GM10266 (cell line): ENCODE measurements around the gene LTBP2.

Source experiments
- DNase-seq: peaks from one replicate; pipeline ENCODE4 v3.0.0; 2012; ENCODE audit errors: extremely low spot score
- TF ChIP-seq, protein P1 (sequence below): IDR thresholded peaks from 2 replicates; pipeline ENCODE4 v1.5.1; 2012; ENCODE audit warnings: mild to moderate bottlenecking, low read depth; ENCODE audit not compliant: control insufficient read depth, insufficient read depth; ENCODE audit errors: missing control alignments

LTBP2 gene

GRCh38 chr14:74502236-74503019 is 109.6 kb downstream of the LTBP2 start:
- peak; percentile 45 for DNase-seq
- TF ChIP-seq, protein P1, sequence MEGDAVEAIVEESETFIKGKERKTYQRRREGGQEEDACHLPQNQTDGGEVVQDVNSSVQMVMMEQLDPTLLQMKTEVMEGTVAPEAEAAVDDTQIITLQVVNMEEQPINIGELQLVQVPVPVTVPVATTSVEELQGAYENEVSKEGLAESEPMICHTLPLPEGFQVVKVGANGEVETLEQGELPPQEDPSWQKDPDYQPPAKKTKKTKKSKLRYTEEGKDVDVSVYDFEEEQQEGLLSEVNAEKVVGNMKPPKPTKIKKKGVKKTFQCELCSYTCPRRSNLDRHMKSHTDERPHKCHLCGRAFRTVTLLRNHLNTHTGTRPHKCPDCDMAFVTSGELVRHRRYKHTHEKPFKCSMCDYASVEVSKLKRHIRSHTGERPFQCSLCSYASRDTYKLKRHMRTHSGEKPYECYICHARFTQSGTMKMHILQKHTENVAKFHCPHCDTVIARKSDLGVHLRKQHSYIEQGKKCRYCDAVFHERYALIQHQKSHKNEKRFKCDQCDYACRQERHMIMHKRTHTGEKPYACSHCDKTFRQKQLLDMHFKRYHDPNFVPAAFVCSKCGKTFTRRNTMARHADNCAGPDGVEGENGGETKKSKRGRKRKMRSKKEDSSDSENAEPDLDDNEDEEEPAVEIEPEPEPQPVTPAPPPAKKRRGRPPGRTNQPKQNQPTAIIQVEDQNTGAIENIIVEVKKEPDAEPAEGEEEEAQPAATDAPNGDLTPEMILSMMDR, result peak; percentile 63

DNA sequence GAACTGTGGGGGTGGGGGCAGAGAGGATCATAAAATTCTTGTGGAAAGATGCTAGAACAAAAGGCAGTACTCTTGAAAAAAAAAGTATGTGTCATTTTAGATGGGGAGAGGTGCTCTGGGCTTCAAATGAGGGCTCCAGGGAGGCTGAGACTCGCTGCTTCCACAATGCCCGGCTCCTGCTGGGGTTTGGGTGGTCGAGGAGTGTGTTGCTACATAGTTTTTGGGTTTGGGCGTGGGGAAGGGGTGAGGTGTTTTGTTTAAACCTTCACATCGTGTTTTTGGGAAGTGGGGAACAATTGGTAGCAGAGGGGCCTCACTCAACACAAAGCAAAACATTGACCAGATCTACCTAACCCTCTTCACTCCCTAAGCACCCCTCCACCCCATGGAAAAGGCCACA is 110.3 kb downstream of the LTBP2 start:
- DNase-seq, result no peak
- TF ChIP-seq, protein P1, result no peak

DNA sequence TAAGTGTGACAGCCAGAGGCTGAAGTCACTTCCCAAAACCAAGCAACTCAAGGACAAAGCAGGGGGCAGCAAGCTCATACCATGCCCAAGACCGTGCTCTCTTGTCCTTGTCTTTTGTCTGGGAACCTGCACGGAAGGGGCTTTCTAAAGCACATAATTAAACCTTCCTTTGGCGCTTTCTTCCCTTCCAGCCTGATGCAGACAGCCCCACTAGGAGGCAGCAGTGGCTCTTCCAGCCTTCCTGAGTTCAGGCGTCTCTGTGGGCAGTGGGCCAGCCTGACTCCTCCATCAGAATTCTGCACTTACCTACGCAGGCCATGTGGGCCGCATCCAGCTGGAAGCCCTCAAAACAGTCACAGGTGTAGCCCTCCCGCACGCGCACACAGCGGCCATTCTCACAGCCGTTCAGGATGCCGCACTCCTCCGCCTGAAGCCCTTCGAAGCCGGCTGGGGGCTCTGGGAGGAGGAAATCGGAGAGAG is 110.9 kb downstream of the LTBP2 start:
- TF ChIP-seq, protein P1, result peak; percentile 23
- DNase-seq, result no peak

GRCh38 chr14:74500417-74501134 is 111.5 kb downstream of the LTBP2 start:
- TF ChIP-seq, protein P1, result no peak
- DNase-seq, result no peak

DNA sequence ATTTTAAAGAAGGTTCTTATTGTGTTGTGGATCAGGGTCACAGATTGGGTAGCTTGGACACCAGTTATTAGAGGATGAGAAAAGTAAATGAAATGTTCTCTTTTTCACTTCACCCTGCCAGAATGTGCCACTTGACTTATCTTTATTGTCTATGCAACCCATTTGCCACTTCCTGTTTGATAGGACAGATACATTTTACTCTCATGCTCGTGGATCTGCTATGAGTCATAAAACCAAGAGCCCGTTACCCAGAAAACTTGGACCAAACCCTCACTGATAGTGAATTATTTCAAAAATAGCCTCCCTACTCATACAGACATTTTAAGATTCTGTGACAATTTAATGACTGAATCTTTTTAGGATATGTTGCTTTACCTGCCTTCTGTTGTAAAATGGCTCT is 116.7 kb downstream of the LTBP2 start:
- no peak for DNase-seq

GRCh38 chr14:74493343-74494261 is 118.4 kb downstream of the LTBP2 start, which contains the start of gene ISCA2:
TSS of gene ISCA2 (plus strand) at chr14:74493765. CDS start at chr14:74493775, 10 bp downstream.
- TF ChIP-seq, protein P1, result no peak

More for the DNA sequence above, 116.7 kb downstream of the LTBP2 start:
- TF ChIP-seq, protein P1, result no peak

More at GRCh38 chr14:74493343-74494261, 118.4 kb downstream of the LTBP2 start, which contains the start of gene ISCA2:
- peak; percentile 98 for DNase-seq
